Measurements from ENCODE around the gene SETD4.

GRCh38 chr21:36047139-36047538, 13.2 kb downstream of the SETD4 start:
- no peak for TF ChIP-seq CTCF (IDR thresholded peaks at IDR 0.05)
- no peak for TF ChIP-seq POLR2A (IDR thresholded peaks at IDR 0.05)

Measured in right lobe of liver (tissue), 4 donors.